Trophoblast cell (in vitro differentiated cells and primary cell): ENCODE data around the gene SEMA4G.
A peak's percentile ranks its signal among the peaks of the same experiment; 100 is the strongest.

Experiments
- DNase-seq, 2 donors: peaks; one replicate each; pipeline ENCODE4 v3.0.0-alpha.2; 2016
- H2AFZ ChIP-seq: 2 replicates; pipeline ENCODE4 v1.6.1; 2013; ENCODE audit warnings: low read length, moderate library complexity, mild to moderate bottlenecking; ENCODE audit not compliant: insufficient read depth, poor library complexity
- H2AK5ac ChIP-seq: 2 replicates; pipeline ENCODE4 v1.6.1; 2013; ENCODE audit warnings: mild to moderate bottlenecking, low read length
- H2BK120ac ChIP-seq: 2 replicates; pipeline ENCODE4 v1.6.1; 2013; ENCODE audit warnings: low read length, mild to moderate bottlenecking, moderate library complexity; ENCODE audit not compliant: insufficient read depth, poor library complexity
- H2BK12ac ChIP-seq: 2 replicates; pipeline ENCODE4 v1.6.1; 2013; ENCODE audit warnings: mild to moderate bottlenecking, low read length, moderate library complexity
- H2BK5ac ChIP-seq: 2 replicates; pipeline ENCODE4 v1.6.1; 2013; ENCODE audit warnings: low read length, low read depth, moderate library complexity, mild to moderate bottlenecking; ENCODE audit not compliant: poor library complexity
- H3K14ac ChIP-seq: 2 replicates; pipeline ENCODE4 v1.6.1; 2013; ENCODE audit warnings: mild to moderate bottlenecking, low read length
- H3K18ac ChIP-seq: 2 replicates; pipeline ENCODE4 v1.6.1; 2013; ENCODE audit warnings: mild to moderate bottlenecking, low read length
- H3K23ac ChIP-seq: 2 replicates; pipeline ENCODE4 v1.6.1; 2013; ENCODE audit warnings: low read length
- H3K27ac ChIP-seq: 2 replicates; pipeline ENCODE4 v1.5.1; 2013; ENCODE audit warnings: low read depth, mild to moderate bottlenecking, inconsistent platforms, low read length, moderate library complexity
- H3K27me3 ChIP-seq: 2 replicates; pipeline ENCODE4 v1.6.1; 2013; ENCODE audit warnings: inconsistent platforms, mild to moderate bottlenecking, low read length, moderate library complexity; ENCODE audit not compliant: insufficient read depth
- H3K36me3 ChIP-seq, 2 experiments: 1 replicate in 1 of 2; 2 replicates in 1 of 2; pipeline ENCODE4 v1.6.1; 2013; ENCODE audit warnings: low read length in 2 of 2, mild to moderate bottlenecking in 2 of 2, moderate library complexity in 1 of 2; ENCODE audit not compliant: insufficient read depth in 2 of 2, control insufficient read depth in 1 of 2
- H3K4ac ChIP-seq: 2 replicates; pipeline ENCODE4 v1.6.1; 2013; ENCODE audit warnings: low read depth, mild to moderate bottlenecking, low read length, moderate library complexity
- H3K4me1 ChIP-seq, 2 experiments: 1 replicate in 1 of 2; 2 replicates in 1 of 2; pipeline ENCODE4 v1.6.1; 2013; ENCODE audit warnings: low read length in 2 of 2, mild to moderate bottlenecking in 2 of 2, moderate library complexity in 1 of 2; ENCODE audit not compliant: insufficient read depth in 2 of 2, control insufficient read depth in 1 of 2
- H3K4me2 ChIP-seq: 2 replicates; pipeline ENCODE4 v1.6.1; 2013; ENCODE audit warnings: inconsistent platforms, mild to moderate bottlenecking, low read length, moderate library complexity
- H3K4me3 ChIP-seq: 2 replicates; pipeline ENCODE4 v1.5.1; 2013; ENCODE audit warnings: mild to moderate bottlenecking, low read depth, low read length, inconsistent platforms
- H3K79me1 ChIP-seq: one replicate; pipeline ENCODE4 v1.6.1; 2013; ENCODE audit warnings: low read length
- H3K79me2 ChIP-seq: 2 replicates; pipeline ENCODE4 v1.6.1; 2013; ENCODE audit warnings: low read length, mild to moderate bottlenecking; ENCODE audit not compliant: control insufficient read depth, insufficient read depth, poor library complexity
- H3K9ac ChIP-seq: 2 replicates; pipeline ENCODE4 v1.6.1; 2013; ENCODE audit warnings: mild to moderate bottlenecking, low read length
- H3K9me3 ChIP-seq: 2 replicates; pipeline ENCODE4 v1.6.1; 2013; ENCODE audit warnings: low read depth, mild to moderate bottlenecking, control low read depth, inconsistent platforms, low read length; ENCODE audit not compliant: insufficient read depth
- H4K12ac ChIP-seq: 2 replicates; pipeline ENCODE4 v1.6.1; 2013; ENCODE audit warnings: low read depth, mild to moderate bottlenecking, low read length, moderate library complexity
- H4K8ac ChIP-seq: 2 replicates; pipeline ENCODE4 v1.6.1; 2013; ENCODE audit warnings: low read depth, mild to moderate bottlenecking, low read length, moderate library complexity
- H4K91ac ChIP-seq: one replicate; pipeline ENCODE4 v1.6.1; 2013; ENCODE audit warnings: low read depth, mild to moderate bottlenecking, low read length, moderate library complexity
- WGBS: extraction: QIAGEN DNeasy Blood & Tissue Kit; methylation state at CpG from one replicate; pipeline ENCODE4 v1.1.7; 2013; ENCODE audit warnings: missing lambda C conversion rate; ENCODE audit not compliant: insufficient read length, insufficient coverage; ENCODE audit errors: extremely low coverage; 5-methylcytosine and 5-hydroxymethylcytosine counted together

Gene SEMA4G

DNA sequence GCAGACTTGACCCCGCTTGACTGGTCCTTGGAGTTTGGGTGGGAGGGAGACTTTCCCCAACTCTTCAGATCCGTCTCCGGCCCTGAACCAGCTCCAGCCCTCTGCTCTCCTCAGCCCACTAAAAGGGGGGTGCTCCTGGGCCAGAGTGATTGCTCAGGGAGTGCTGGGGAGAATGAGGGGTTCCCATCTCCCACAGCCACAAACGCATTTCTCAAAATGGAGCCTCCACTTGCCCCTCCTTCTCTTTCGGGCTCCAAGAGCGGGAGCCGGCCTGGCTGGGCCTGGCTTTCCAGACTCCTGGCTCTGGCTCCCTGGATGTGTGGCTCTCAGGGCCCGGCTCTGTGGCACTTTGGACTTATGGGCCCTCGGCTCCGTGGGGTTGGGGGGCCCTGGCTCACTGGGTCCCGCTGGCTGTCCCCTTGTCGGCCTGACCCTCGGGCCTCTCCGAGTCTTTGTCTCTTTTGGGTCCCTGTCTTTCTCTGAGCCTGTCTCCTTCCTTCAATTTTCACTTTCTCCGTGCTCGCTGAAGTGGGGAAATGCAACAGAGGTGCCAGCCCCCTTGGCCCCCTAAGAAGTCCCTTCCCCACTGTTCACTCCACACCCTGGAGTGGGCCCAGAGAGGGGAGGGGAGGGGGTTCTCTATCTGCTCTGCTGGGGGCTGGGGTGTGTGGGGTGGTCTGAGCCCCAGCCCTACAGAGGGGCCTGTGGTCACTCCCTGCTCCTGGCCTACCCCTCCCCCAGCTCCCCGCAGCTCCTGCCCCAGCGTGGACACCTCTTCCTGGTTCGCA is 31.0 kb downstream of the SEMA4G start:
- Histone ChIP-seq H3K4ac (peak overlapping the region; percentile 91), H3K4me1 (peaks cover 21 to 24% of the 10 kb centered on the region in 2 experiments), H3K79me2 (peaks cover 35% of the 10 kb centered on the region), H3K4me2 (peak overlapping the region; percentile 92), H3K27me3 (no peaks in the 10 kb centered on the region), H3K4me3 (peak overlapping the region; percentile 86), H3K36me3 (peaks cover 26 to 28% of the 10 kb centered on the region in 2 experiments), H2AFZ (peak overlapping the region; percentile 75), H3K14ac (peak overlapping the region; percentile 91), H3K79me1 (peaks cover 37% of the 10 kb centered on the region), H4K12ac (peak overlapping the region; percentile 71), H2AK5ac (peak overlapping the region; percentile 86), H3K9me3 (no peaks in the 10 kb centered on the region), H4K8ac (peak overlapping the region; percentile 91), H2BK5ac (peak overlapping the region; percentile 90), H3K23ac (no peak overlapping the region), H3K27ac (peak overlapping the region; percentile 64), H3K9ac (peak overlapping the region; percentile 94), H2BK12ac (peak overlapping the region; percentile 42), H2BK120ac (peak overlapping the region; percentile 92), H4K91ac (peak overlapping the region; percentile 97), H3K18ac (peak overlapping the region; percentile 95)
- no CpG with 5 or more reads among the region's 19 CpGs for WGBS
- no peak for DNase-seq

DNA sequence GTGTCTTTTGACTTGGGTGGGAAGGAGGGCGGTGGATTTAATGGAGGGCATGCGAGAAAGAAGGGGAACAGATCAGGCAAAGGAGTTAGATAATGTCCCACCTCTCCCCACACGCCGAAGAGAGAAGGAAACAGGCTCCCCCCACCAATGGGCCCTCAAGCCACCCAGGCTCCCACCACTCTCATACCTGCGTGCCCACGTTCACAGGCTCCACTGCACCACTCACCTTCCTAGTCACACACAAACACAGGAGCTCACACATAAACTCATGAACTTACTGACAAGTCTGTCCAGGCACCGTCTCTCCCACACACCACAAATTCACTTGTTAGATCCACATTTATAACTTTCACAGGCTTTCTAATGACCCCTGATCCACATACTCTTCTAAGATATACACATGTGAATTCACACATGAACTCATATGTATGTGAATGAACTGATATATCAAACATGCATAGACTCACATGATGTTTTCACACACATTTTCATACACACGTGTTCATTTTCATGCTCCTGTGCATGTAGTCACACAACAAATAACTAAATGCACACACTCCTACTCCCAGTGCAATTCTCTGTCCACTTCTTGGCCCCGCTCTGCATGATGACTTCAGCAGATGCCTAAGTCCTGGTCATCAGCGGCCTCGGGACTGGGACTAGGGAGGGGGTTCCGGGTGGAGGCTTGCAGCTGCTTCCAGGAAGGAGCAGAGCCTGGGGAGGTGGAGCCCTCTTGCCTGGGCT is 31.8 kb downstream of the SEMA4G start:
- H3K14ac ChIP-seq = peak overlapping the region; percentile 15
- peak overlapping the region; percentile 97 for H4K91ac ChIP-seq
- peak overlapping the region; percentile 34 for H3K9ac ChIP-seq
- H2AK5ac ChIP-seq = peak overlapping the region; percentile 86
- H3K4me1 ChIP-seq = peaks cover 21 to 24% of the 10 kb centered on the region in 2 experiments
- no peak overlapping the region for H2BK120ac ChIP-seq
- WGBS = no CpG with 5 or more reads among the region's 12 CpGs
- peak overlapping the region; percentile 91 for H3K4ac ChIP-seq
- H4K12ac ChIP-seq = no peak overlapping the region
- peak overlapping the region; percentile 91 for H4K8ac ChIP-seq
- peak overlapping the region; percentile 64 for H3K27ac ChIP-seq
- peak overlapping the region; percentile 90 for H2BK5ac ChIP-seq
- H3K27me3 ChIP-seq = no peaks in the 10 kb centered on the region
- H2BK12ac ChIP-seq = no peak overlapping the region
- H3K79me1 ChIP-seq = peaks cover 37% of the 10 kb centered on the region
- H3K4me3 ChIP-seq = peak overlapping the region; percentile 86
- peak overlapping the region; percentile 92 for H3K4me2 ChIP-seq
- no peak overlapping the region for H2AFZ ChIP-seq
- peak; percentile 26 to 34 for DNase-seq
- H3K36me3 ChIP-seq = peaks cover 34 to 36% of the 10 kb centered on the region in 2 experiments
- H3K18ac ChIP-seq = peak overlapping the region; percentile 39
- H3K79me2 ChIP-seq = peaks cover 35% of the 10 kb centered on the region
- H3K9me3 ChIP-seq = no peaks in the 10 kb centered on the region
- H3K23ac ChIP-seq = no peak overlapping the region

- H2AK5ac ChIP-seq = no peak overlapping the region
- no peak overlapping the region for H3K18ac ChIP-seq
- no peak overlapping the region for H3K27ac ChIP-seq
- DNase-seq = no peak
- peaks cover 39 to 41% of the 10 kb centered on the region in 2 experiments for H3K36me3 ChIP-seq
- H4K12ac ChIP-seq = no peak overlapping the region
- H4K8ac ChIP-seq = no peak overlapping the region
- H2BK120ac ChIP-seq = no peak overlapping the region
- H3K4me1 ChIP-seq = peaks cover 16 to 19% of the 10 kb centered on the region in 2 experiments
- H3K9ac ChIP-seq = no peak overlapping the region
- peaks cover 35% of the 10 kb centered on the region for H3K79me1 ChIP-seq
- H3K4ac ChIP-seq = peak overlapping the region; percentile 7
- no peak overlapping the region for H3K23ac ChIP-seq
- no peaks in the 10 kb centered on the region for H3K27me3 ChIP-seq
- H2AFZ ChIP-seq = no peak overlapping the region
- no peak overlapping the region for H2BK12ac ChIP-seq
- H3K4me2 ChIP-seq = no peak overlapping the region
- H3K4me3 ChIP-seq = no peak overlapping the region
- no peak overlapping the region for H2BK5ac ChIP-seq
- peaks cover 35% of the 10 kb centered on the region for H3K79me2 ChIP-seq
- no CpG with 5 or more reads among the region's 5 CpGs for WGBS
- H4K91ac ChIP-seq = no peak overlapping the region
- no peaks in the 10 kb centered on the region for H3K9me3 ChIP-seq
- no peak overlapping the region for H3K14ac ChIP-seq
These were observed 32.3 kb downstream of the SEMA4G start for GRCh38 chr10:101001659-101002035.

- WGBS = no CpG with 5 or more reads among the region's 11 CpGs
- Histone ChIP-seq H3K4me3 (no peak overlapping the region), H3K4me1 (peaks cover 15 to 18% of the 10 kb centered on the region in 2 experiments), H3K36me3 (peaks cover 47 to 49% of the 10 kb centered on the region in 2 experiments), H3K27ac (no peak overlapping the region), H2BK12ac (no peak overlapping the region), H3K23ac (no peak overlapping the region), H2AK5ac (no peak overlapping the region), H2BK5ac (no peak overlapping the region), H4K8ac (no peak overlapping the region), H4K12ac (no peak overlapping the region), H2BK120ac (no peak overlapping the region), H4K91ac (no peak overlapping the region), H3K79me2 (peaks cover 31% of the 10 kb centered on the region), H3K4me2 (no peak overlapping the region), H3K14ac (no peak overlapping the region), H3K9me3 (no peaks in the 10 kb centered on the region), H3K18ac (no peak overlapping the region), H3K27me3 (no peaks in the 10 kb centered on the region), H3K9ac (no peak overlapping the region), H3K79me1 (peaks cover 28% of the 10 kb centered on the region), H2AFZ (no peak overlapping the region), H3K4ac (no peak overlapping the region)
- DNase-seq = no peak
These were observed 33.2 kb downstream of the SEMA4G start for GRCh38 chr10:101002456-101002855.
